B cell (primary cell): ENCODE data around the gene LRCH1. TPM values are rescaled to one million over a fixed set of nuclear protein-coding genes. Genes with fewer than 3 reads are reported as not detected.

Experiments used
- ATAC-seq: fragments of 200-7000 bp; cut with Tn5 transposase; one replicate; pipeline ENCODE4 v1.10.0; 2021; ENCODE audit warnings: low read depth, mild to moderate bottlenecking, moderate number of reproducible peaks, moderate library complexity
- CTCF ChIA-PET: fragments of 350-600 bp; sonication (Branson Sonifier 250); formaldehyde crosslinking; loops from one replicate; lab custom pipeline; 2021; ENCODE audit warnings: antibody characterized with exemption, inconsistent platforms; lab: Charles Lee
- POLR2A ChIA-PET: fragments of 350-600 bp; sonication (Branson Sonifier 250); formaldehyde crosslinking; loops from one replicate; lab custom pipeline; 2021; ENCODE audit warnings: antibody characterized with exemption; lab: Charles Lee
- DNase-seq: peaks from one replicate; pipeline ENCODE4 v3.0.0; 2013
- H2AFZ ChIP-seq: 2 replicates; pipeline ENCODE4 v1.6.1; 2012; ENCODE audit warnings: mild to moderate bottlenecking, low read depth, low read length; ENCODE audit not compliant: insufficient read depth, poor library complexity, severe bottlenecking
- H3K27ac ChIP-seq, 2 donors: 1 replicate in 1 of 2; 2 replicates in 1 of 2; pipeline ENCODE4 v1.5.1; 2012 to 2013; ENCODE audit warnings: low read length in 2 of 2, mild to moderate bottlenecking in 2 of 2, moderate library complexity in 1 of 2
- H3K27me3 ChIP-seq, 4 experiments: fragments of 200-600 bp in 1 of 4; sonication (generic) in 1 of 4; replicated peaks in 1 of 4; 1 replicate in 2 of 4; 2 replicates in 2 of 4; pipeline versions ENCODE4 v1.6.1 to v1.7.0; 2013 to 2016; ENCODE audit warnings: low read length in 3 of 4, mild to moderate bottlenecking in 2 of 4, mixed read lengths in 1 of 4, moderate library complexity in 1 of 4; ENCODE audit not compliant: insufficient read depth in 4 of 4, control insufficient read depth in 3 of 4; ENCODE audit errors: control extremely low read depth in 1 of 4
- H3K36me3 ChIP-seq, 2 experiments: replicated peaks in 1 of 2; 1 replicate in 1 of 2; 2 replicates in 1 of 2; pipeline versions ENCODE4 v1.6.1 to v1.7.1; 2013; ENCODE audit warnings: low read length in 1 of 2; ENCODE audit not compliant: insufficient read depth in 2 of 2, control insufficient read depth in 1 of 2; ENCODE audit errors: control extremely low read depth in 1 of 2, extremely low read depth in 1 of 2
- H3K4me1 ChIP-seq, 2 donors: fragments of 200-600 bp in 1 of 2; sonication (generic) in 1 of 2; 1 replicate in 1 of 2; 2 replicates in 1 of 2; pipeline versions ENCODE4 v1.5.1 to v1.6.1; 2013 to 2017; ENCODE audit warnings: low read length in 2 of 2; ENCODE audit not compliant: control insufficient read depth in 2 of 2, insufficient read depth in 2 of 2
- H3K4me2 ChIP-seq: replicated peaks from 2 replicates; pipeline ENCODE3; 2012; ENCODE audit warnings: mild to moderate bottlenecking, low read depth, low read length; ENCODE audit not compliant: poor library complexity, severe bottlenecking
- H3K4me3 ChIP-seq, 5 experiments: fragments of 200-600 bp in 1 of 5; sonication (generic) in 1 of 5; 1 replicate in 3 of 5; 2 replicates in 2 of 5; pipeline versions ENCODE4 v1.5.1 to v1.7.0; 2011 to 2016; ENCODE audit warnings: low read length in 4 of 5, mild to moderate bottlenecking in 4 of 5, low read depth in 2 of 5, control low read depth in 1 of 5, moderate library complexity in 1 of 5; ENCODE audit not compliant: insufficient read depth in 1 of 5; ENCODE audit errors: control extremely low read depth in 1 of 5, extremely low read depth in 1 of 5
- H3K79me2 ChIP-seq: fragments of 200-600 bp; sonication (generic); one replicate; pipeline ENCODE4 v1.6.0; 2016; ENCODE audit warnings: low read length; ENCODE audit not compliant: control insufficient read depth, insufficient read depth
- H3K9ac ChIP-seq: fragments of 200-600 bp; sonication (generic); 2 replicates; pipeline ENCODE4 v1.6.1; 2017; ENCODE audit warnings: mild to moderate bottlenecking, low read length, moderate library complexity
- H3K9me3 ChIP-seq, 3 donors: one replicate each; pipeline versions ENCODE4 v1.6.1 to v1.7.1; 2013; ENCODE audit warnings: low read length in 2 of 3; ENCODE audit not compliant: control insufficient read depth in 2 of 3, insufficient read depth in 1 of 3; ENCODE audit errors: control extremely low read depth in 1 of 3
- H4K20me1 ChIP-seq: 2 replicates; pipeline ENCODE4 v1.6.0; 2012; ENCODE audit warnings: mild to moderate bottlenecking, low read length; ENCODE audit not compliant: insufficient read depth, control insufficient read depth, poor library complexity, severe bottlenecking
- H3K27ac Mint-ChIP-seq: one replicate; pipeline ENCODE4 v1.8.0; 2021; ENCODE audit warnings: mixed read lengths
- H3K27me3 Mint-ChIP-seq: one replicate; pipeline ENCODE4 v1.8.0; 2021; ENCODE audit warnings: mixed read lengths
- H3K4me1 Mint-ChIP-seq: one replicate; pipeline ENCODE4 v1.8.0; 2021; ENCODE audit warnings: mixed read lengths
- H3K4me3 Mint-ChIP-seq: one replicate; pipeline ENCODE4 v1.8.0; 2021; ENCODE audit warnings: mixed read lengths
- H3K9me3 Mint-ChIP-seq: one replicate; pipeline ENCODE4 v1.8.0; 2022; ENCODE audit warnings: mixed read lengths; ENCODE audit not compliant: insufficient read depth
- EZH2 ChIP-seq: IDR thresholded peaks from 2 replicates; pipeline ENCODE4 v1.6.1; 2012; ENCODE audit warnings: borderline replicate concordance, low read depth, mild to moderate bottlenecking, moderate library complexity, low read length; ENCODE audit not compliant: insufficient read depth, poor library complexity, severe bottlenecking
- WGBS: methylation state at CpG from one replicate; pipeline ENCODE4 v1.1.5; 2013; ENCODE audit warnings: missing lambda C conversion rate; ENCODE audit not compliant: insufficient coverage; 5-methylcytosine and 5-hydroxymethylcytosine counted together
- intact Hi-C: fragments of 100-400 bp; cut with micrococcal nuclease; formaldehyde crosslinking; loops from one replicate; pipeline ENCODE4 v1.10.0; 2022
- polyA plus RNA-seq: library from polyadenylated mRNA; depleted of rRNA; stranded (reverse); fragments of >200 nt; gene quantifications from 2 replicates; pipeline ENCODE4 v1.2.3, GENCODE V29; 2012
- total RNA-seq, 2 donors: library from RNA; stranded (reverse); fragments of 120-200 nt in 1 of 2; gene quantifications; 1 replicate in 1 of 2; 2 replicates in 1 of 2; pipeline versions ENCODE4 v1.2.3 to v1.2.4, GENCODE V29; 2013 to 2022
- TF ChIP-seq, protein P1 (sequence below): fragments of 200-600 bp; IDR thresholded peaks from one replicate; pipeline ENCODE4 v1.8.0; 2022; ENCODE audit warnings: antibody characterized with exemption, mild to moderate bottlenecking

LRCH1 gene
- total and polyA plus RNA-seq, 2 donors (not counting 1 experiment from before 2014, with no cell fraction given): 13.0 to 50.3 TPM

DNA sequence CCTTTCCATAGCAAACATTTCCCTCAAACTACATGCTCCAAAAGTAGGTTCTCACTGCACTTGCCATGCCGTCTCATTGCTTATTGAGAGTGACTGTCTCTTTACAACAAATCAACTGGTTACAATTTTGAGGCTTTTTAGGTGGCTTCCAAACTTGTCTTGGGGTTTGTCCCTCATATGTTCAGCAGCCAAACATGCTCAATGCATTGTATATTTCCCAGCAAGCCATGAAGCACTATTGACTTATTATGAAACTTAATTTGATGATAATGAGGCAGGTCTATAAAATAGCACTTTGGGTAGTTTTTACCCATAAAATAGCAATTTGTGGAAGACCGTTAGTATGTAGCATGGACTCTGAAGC is 78.2 kb downstream of the LRCH1 start:
- ATAC-seq: no peak
- no peak overlapping the region for H3K9ac ChIP-seq

DNA sequence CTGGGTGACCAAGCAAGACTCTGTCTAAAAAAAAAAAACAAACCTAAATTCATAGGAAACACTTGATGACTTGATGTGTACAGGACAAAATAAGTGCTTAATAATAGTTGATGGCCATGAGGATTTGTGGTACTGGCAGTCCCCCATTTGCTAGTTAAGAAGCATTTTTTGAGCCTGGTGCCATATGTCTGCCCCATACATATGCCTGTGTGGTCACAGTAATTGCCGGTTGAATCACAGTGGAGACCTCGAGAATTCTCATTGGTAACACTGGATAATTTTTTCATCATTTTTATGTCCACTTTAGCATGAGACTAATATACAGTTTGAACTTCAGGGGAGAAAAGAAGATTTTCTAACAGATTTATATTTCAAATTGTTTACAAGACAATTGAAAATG is 79.2 kb downstream of the LRCH1 start:
- no peak overlapping the region for H3K4me2 ChIP-seq
- H3K4me3 ChIP-seq: no peak overlapping the region
- H3K4me1 ChIP-seq: peaks cover 21 to 29% of the 10 kb centered on the region in 2 donors
- Mint-ChIP-seq H3K27ac (peak overlapping the region; percentile 5), H3K4me1 (peaks cover 71% of the 10 kb centered on the region), H3K4me3 (no peak overlapping the region), H3K27me3 (no peaks in the 10 kb centered on the region), H3K9me3 (no peaks in the 10 kb centered on the region)
- H4K20me1 ChIP-seq: peaks cover 23% of the 10 kb centered on the region
- H3K27me3 ChIP-seq: no peaks in the 10 kb centered on the region
- DNase-seq (no peak), ATAC-seq (no peak)
- H3K27ac ChIP-seq: no peak overlapping the region
- TF ChIP-seq, protein P1, sequence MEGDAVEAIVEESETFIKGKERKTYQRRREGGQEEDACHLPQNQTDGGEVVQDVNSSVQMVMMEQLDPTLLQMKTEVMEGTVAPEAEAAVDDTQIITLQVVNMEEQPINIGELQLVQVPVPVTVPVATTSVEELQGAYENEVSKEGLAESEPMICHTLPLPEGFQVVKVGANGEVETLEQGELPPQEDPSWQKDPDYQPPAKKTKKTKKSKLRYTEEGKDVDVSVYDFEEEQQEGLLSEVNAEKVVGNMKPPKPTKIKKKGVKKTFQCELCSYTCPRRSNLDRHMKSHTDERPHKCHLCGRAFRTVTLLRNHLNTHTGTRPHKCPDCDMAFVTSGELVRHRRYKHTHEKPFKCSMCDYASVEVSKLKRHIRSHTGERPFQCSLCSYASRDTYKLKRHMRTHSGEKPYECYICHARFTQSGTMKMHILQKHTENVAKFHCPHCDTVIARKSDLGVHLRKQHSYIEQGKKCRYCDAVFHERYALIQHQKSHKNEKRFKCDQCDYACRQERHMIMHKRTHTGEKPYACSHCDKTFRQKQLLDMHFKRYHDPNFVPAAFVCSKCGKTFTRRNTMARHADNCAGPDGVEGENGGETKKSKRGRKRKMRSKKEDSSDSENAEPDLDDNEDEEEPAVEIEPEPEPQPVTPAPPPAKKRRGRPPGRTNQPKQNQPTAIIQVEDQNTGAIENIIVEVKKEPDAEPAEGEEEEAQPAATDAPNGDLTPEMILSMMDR: no peak
- TF ChIP-seq EZH2: no peak
- intact Hi-C loops: no loop called here
- ChIA-PET CTCF (no interaction called here), POLR2A (interaction anchor here (0.6 kb wide), 1 partner anchor 603 kb away, joined by 6 read pairs; no protein-coding TSS in a partner anchor)
- no peak overlapping the region for H2AFZ ChIP-seq
- no peaks in the 10 kb centered on the region for H3K9me3 ChIP-seq
- H3K36me3 ChIP-seq: no peaks in the 10 kb centered on the region
- no peak overlapping the region for H3K9ac ChIP-seq
- no CpG with 5 or more reads among the region's 2 CpGs for WGBS
- peaks cover 92% of the 10 kb centered on the region for H3K79me2 ChIP-seq

More for the DNA sequence above, 78.2 kb downstream of the LRCH1 start:
- peak overlapping the region; percentile 42 for H3K4me2 ChIP-seq
- no peak overlapping the region for H2AFZ ChIP-seq
- Mint-ChIP-seq H3K4me1 (peaks cover 70% of the 10 kb centered on the region), H3K4me3 (peak overlapping the region; percentile 47), H3K27ac (peak overlapping the region; percentile 48), H3K27me3 (no peaks in the 10 kb centered on the region), H3K9me3 (no peaks in the 10 kb centered on the region)
- no peaks in the 10 kb centered on the region for H3K9me3 ChIP-seq
- intact Hi-C loops: loop anchor here (2.0 kb wide), 1 partner anchor 16 kb away; no protein-coding TSS in a partner anchor
- TF ChIP-seq, protein P1: no peak
- no peak for TF ChIP-seq EZH2
- H3K4me3 ChIP-seq: no peak overlapping the region
- DNase-seq: no peak
- H3K4me1 ChIP-seq: peaks cover 22 to 29% of the 10 kb centered on the region in 2 donors
- peaks cover 83% of the 10 kb centered on the region for H3K79me2 ChIP-seq
- ChIA-PET CTCF (interaction anchor here (0.6 to 0.7 kb wide), 2 partner anchors 20 to 27 kb away, joined by 3 read pairs; no protein-coding TSS in a partner anchor), POLR2A (no interaction called here)
- peak overlapping the region in 1 of 2 donors; percentile 68 for H3K27ac ChIP-seq
- 83% methylated on average over 1 of the region's 2 CpGs for WGBS
- no peaks in the 10 kb centered on the region for H3K27me3 ChIP-seq
- no peaks in the 10 kb centered on the region for H3K36me3 ChIP-seq
- H4K20me1 ChIP-seq: peaks cover 13% of the 10 kb centered on the region
